K562 (cell line): ENCODE measurements around the gene MVP. TPM values are rescaled to one million over a fixed set of nuclear protein-coding genes. Genes with fewer than 3 reads are reported as not detected.

ENCODE experiments used
- ATF6 ChIP-seq: sonication (generic); formaldehyde crosslinking; IDR thresholded peaks from 2 replicates; pipeline ENCODE4 v1.4.0; 2020; ENCODE audit warnings: mild to moderate bottlenecking, missing genetic modification reagents
- CBX1 ChIP-seq: sonication (generic); IDR thresholded peaks from 2 replicates; pipeline ENCODE4 v1.6.1; 2016; ENCODE audit warnings: antibody characterized with exemption, low read depth, mild to moderate bottlenecking
- CGGBP1 ChIP-seq: fragments of 250-450 bp; sonication (Bioruptor Pico); IDR thresholded peaks from 2 replicates; pipeline ENCODE4 v1.9.0; 2021; ENCODE audit warnings: mild to moderate bottlenecking
- CSDE1 ChIP-seq, 2 experiments: fragments of 450-650 bp; IDR thresholded peaks; 2 replicates each; pipeline ENCODE4 v1.6.1; 2016; ENCODE audit warnings: mild to moderate bottlenecking in 1 of 2
- CTCFL ChIP-seq: IDR thresholded peaks from 2 replicates; pipeline ENCODE4 v1.6.1; 2011; ENCODE audit warnings: borderline replicate concordance, low read depth, mild to moderate bottlenecking, moderate library complexity, low read length; ENCODE audit not compliant: insufficient read depth, poor library complexity, severe bottlenecking
- E2F1 ChIP-seq: sonication (generic); formaldehyde crosslinking; IDR thresholded peaks from 2 replicates; pipeline ENCODE4 v1.8.1; 2023; ENCODE audit warnings: mild to moderate bottlenecking, missing genetic modification reagents, moderate library complexity
- KLF1 ChIP-seq: fragments of 450-650 bp; IDR thresholded peaks from 2 replicates; pipeline ENCODE4 v1.6.1; 2016; ENCODE audit warnings: missing genetic modification characterization, missing compliant biosample characterization
- NCOR1 ChIP-seq: fragments of 450-650 bp; IDR thresholded peaks from 2 replicates; pipeline ENCODE4 v1.6.1; 2016; ENCODE audit warnings: mild to moderate bottlenecking, moderate library complexity
- NEUROD1 ChIP-seq: fragments of 150-350 bp; IDR thresholded peaks from 2 replicates; pipeline ENCODE4 v1.6.1; 2014; ENCODE audit warnings: borderline replicate concordance, low read length, low read depth; ENCODE audit not compliant: partially characterized antibody
- NFYB ChIP-seq: IDR thresholded peaks from 2 replicates; pipeline ENCODE4 v1.6.1; 2011; ENCODE audit warnings: mild to moderate bottlenecking, moderate library complexity; ENCODE audit not compliant: insufficient read length; ENCODE audit errors: extremely low read depth
- POLR3G ChIP-seq: IDR thresholded peaks from 2 replicates; pipeline ENCODE4 v1.6.1; 2011; ENCODE audit not compliant: insufficient read length, insufficient replicate concordance; ENCODE audit errors: extremely low read depth
- SNRNP70 ChIP-seq: fragments of 200-400 bp; formaldehyde crosslinking; optimal IDR thresholded peaks from 2 replicates; pipeline ENCODE3; 2017; ENCODE audit warnings: low read depth, low read length
- ZBTB1 ChIP-seq: sonication (generic); formaldehyde crosslinking; IDR thresholded peaks from 2 replicates; pipeline ENCODE4 v1.8.1; 2023; ENCODE audit warnings: missing genetic modification reagents, low read depth, mild to moderate bottlenecking, borderline replicate concordance
- ZBTB33 ChIP-seq: sonication (generic); formaldehyde crosslinking; IDR thresholded peaks from 2 replicates; pipeline ENCODE4 v1.8.1; 2023; ENCODE audit warnings: mild to moderate bottlenecking, missing genetic modification reagents
- ZNF184 ChIP-seq: sonication (generic); formaldehyde crosslinking; IDR thresholded peaks from 2 replicates; pipeline ENCODE4 v1.5.0; 2020; ENCODE audit warnings: missing genetic modification reagents
- polyA plus RNA-seq, 8 experiments: library from polyadenylated mRNA; depleted of rRNA in 4 of 8; stranded (reverse) in 5 of 8; unstranded in 3 of 8; fragments of >200 nt; fragmentation: Nextera tagmentation in 2 of 8; fragmentation: Illumina TruSeq in 1 of 8; extraction: Ambion mirVana in 2 of 8; extraction: Trizol in 1 of 8; gene quantifications; 2 replicates each; pipeline versions ENCODE4 v1.2.1 to v1.2.3, GENCODE V29; 2011 to 2014; ENCODE audit warnings: inconsistent platforms in 1 of 8, missing spikeins in 1 of 8
- total RNA-seq, 7 experiments: library from RNA; depleted of rRNA in 6 of 7; stranded (reverse); fragments of >200 nt in 6 of 7; fragmentation: Illumina TruSeq in 2 of 7; extraction: Trizol in 2 of 7; gene quantifications; 2 replicates each; pipeline versions ENCODE4 v1.2.1 to v1.2.3, GENCODE V29; 2011 to 2021; ENCODE audit warnings: low replicate concordance in 1 of 7
- TF ChIP-seq, protein P1 (sequence below): sonication (generic); formaldehyde crosslinking; IDR thresholded peaks from 2 replicates; pipeline ENCODE4 v1.8.0; 2023; ENCODE audit warnings: mild to moderate bottlenecking, missing genetic modification reagents

MVP gene
- total and polyA plus RNA-seq, 9 of the 15 experiments (the other 6 are each of a cell fraction or from before 2014, with no cell fraction given) = 0.39 to 1.9 (median 0.76) TPM; not detected in 2

DNA sequence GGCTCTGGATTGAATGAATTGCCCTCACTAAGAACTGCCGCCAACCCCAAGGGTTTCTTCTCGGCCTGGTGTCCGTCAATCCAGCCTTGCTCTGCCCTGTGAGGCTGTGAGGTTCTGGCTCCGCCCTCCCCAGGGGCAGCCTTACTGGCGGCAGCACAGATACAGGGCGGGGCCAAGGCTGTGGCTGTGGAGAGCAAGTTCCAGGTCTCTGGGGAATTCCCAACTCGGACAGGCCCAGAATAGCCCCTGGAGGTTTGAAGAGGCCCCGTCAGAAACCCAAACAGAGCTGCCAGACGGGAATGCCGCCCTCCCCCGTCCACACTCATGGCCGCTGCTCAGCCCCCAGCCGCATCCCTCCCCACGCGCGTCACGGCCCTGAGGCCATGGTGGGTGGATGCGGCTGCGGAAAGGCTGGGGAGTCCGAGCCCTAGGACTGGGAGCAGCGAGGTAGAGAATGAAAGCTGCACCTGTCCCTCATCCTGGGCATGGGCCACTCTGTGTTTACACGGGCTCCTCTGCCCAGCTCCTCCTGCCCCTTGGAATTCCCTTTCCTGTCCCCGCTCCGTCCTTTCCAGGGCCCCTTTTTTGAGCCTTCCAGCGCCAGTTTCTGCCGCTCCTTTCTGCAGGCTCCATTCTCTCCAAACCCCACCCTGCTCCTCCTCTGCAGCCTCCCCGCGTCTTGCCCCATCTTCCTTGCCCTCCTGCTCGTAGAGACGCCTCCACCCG is 8.9 kb upstream of the MVP start (continued):
- TF ChIP-seq CTCFL (no peak), ZBTB33 (no peak), ATF6 (CRISPR knock-in tag) (no peak), CBX1 (0 out of 2 replicates have a peak, but pooled peaks have one; percentile 51), E2F1 (CRISPR knock-in tag) (no peak), KLF1 (no peak), CGGBP1 (CRISPR knock-in tag) (no peak), NEUROD1 (no peak), CSDE1 (IDR thresholded peaks at IDR 0.05) (no peak), ZNF184 (CRISPR knock-in tag) (no peak), ZBTB1 (CRISPR knock-in tag) (no peak), NCOR1 (peak; percentile 39), SNRNP70 (no peak), NFYB (peak; percentile 27), POLR3G (no peak)
- TF ChIP-seq, protein P1, sequence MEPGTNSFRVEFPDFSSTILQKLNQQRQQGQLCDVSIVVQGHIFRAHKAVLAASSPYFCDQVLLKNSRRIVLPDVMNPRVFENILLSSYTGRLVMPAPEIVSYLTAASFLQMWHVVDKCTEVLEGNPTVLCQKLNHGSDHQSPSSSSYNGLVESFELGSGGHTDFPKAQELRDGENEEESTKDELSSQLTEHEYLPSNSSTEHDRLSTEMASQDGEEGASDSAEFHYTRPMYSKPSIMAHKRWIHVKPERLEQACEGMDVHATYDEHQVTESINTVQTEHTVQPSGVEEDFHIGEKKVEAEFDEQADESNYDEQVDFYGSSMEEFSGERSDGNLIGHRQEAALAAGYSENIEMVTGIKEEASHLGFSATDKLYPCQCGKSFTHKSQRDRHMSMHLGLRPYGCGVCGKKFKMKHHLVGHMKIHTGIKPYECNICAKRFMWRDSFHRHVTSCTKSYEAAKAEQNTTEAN (CRISPR knock-in tag) = no peak
